Panc1 (cell line): ENCODE results near the gene ST3GAL6. TPM values are rescaled to one million over a fixed set of nuclear protein-coding genes. Genes with fewer than 3 reads are reported as not detected.

Source experiments
- ATAC-seq: fragments of 200-7000 bp; cut with Tn5 transposase; 2 replicates; pipeline ENCODE4 v1.9.1; 2020; ENCODE audit warnings: mild to moderate bottlenecking, moderate library complexity
- BruUV-seq: library from RNA; stranded (reverse); fragments of 400-500 nt; replicated peaks from 2 replicates; lab custom pipeline; 2021; lab: Mats Ljungman, UMichigan
- CTCF ChIA-PET: fragments of 300-600 bp; sonication (Branson Sonifier 250); formaldehyde crosslinking; loops from one replicate; lab custom pipeline; 2022; ENCODE audit warnings: antibody characterized with exemption; lab: Charles Lee
- POLR2A ChIA-PET: fragments of 300-600 bp; sonication (Branson Sonifier 250); formaldehyde crosslinking; loops from one replicate; lab custom pipeline; 2022; ENCODE audit warnings: antibody characterized with exemption; lab: Charles Lee
- DNase-seq: peaks from one replicate; pipeline ENCODE4 v3.0.0-alpha.2; 2010; ENCODE audit warnings: low read depth, low spot score
- H3K27ac ChIP-seq: 2 replicates; pipeline ENCODE4 v1.5.1; 2011; ENCODE audit warnings: mild to moderate bottlenecking, low read length, inconsistent platforms
- H3K27me3 ChIP-seq: fragments of 200-500 bp; sonication (Bioruptor generic); 2 replicates; pipeline ENCODE4 v1.6.0; 2014; ENCODE audit warnings: low read length, inconsistent platforms; ENCODE audit not compliant: control insufficient read depth, insufficient read depth
- H3K36me3 ChIP-seq: fragments of 200-500 bp; sonication (Bioruptor generic); 2 replicates; pipeline ENCODE4 v1.5.1; 2014; ENCODE audit warnings: inconsistent platforms, mild to moderate bottlenecking, low read length, moderate library complexity; ENCODE audit not compliant: control insufficient read depth, insufficient read depth
- H3K4me1 ChIP-seq: 2 replicates; pipeline ENCODE4 v1.5.1; 2011; ENCODE audit warnings: inconsistent platforms, mild to moderate bottlenecking, low read length, moderate library complexity; ENCODE audit not compliant: control insufficient read depth, insufficient read depth
- H3K4me3 ChIP-seq, 2 experiments: 2 replicates each; pipeline ENCODE4 v1.5.1; 2011 to 2012; ENCODE audit warnings: low read depth in 2 of 2, low read length in 2 of 2, mild to moderate bottlenecking in 2 of 2, inconsistent platforms in 1 of 2, moderate library complexity in 1 of 2
- H3K9me3 ChIP-seq: fragments of 200-500 bp; sonication (Bioruptor generic); 2 replicates; pipeline ENCODE4 v1.5.1; 2014; ENCODE audit warnings: low read depth, mild to moderate bottlenecking, inconsistent platforms, low read length, moderate library complexity; ENCODE audit not compliant: control insufficient read depth, insufficient read depth
- POLR2AphosphoS5 ChIP-seq: IDR thresholded peaks from 2 replicates; pipeline ENCODE4 v1.6.1; 2012; ENCODE audit warnings: mild to moderate bottlenecking, low read depth, low read length, moderate library complexity
- SIN3A ChIP-seq: IDR thresholded peaks from 2 replicates; pipeline ENCODE4 v1.6.1; 2012; ENCODE audit warnings: low read depth, mild to moderate bottlenecking, low read length, moderate library complexity, borderline replicate concordance; ENCODE audit not compliant: insufficient read depth
- TCF7L2 ChIP-seq: IDR thresholded peaks from 2 replicates; pipeline ENCODE4 v1.6.1; 2011; ENCODE audit warnings: mild to moderate bottlenecking, low read depth, low read length, inconsistent platforms
- in situ Hi-C: cut with HindIII; loops from 2 replicates; pipeline ENCODE4 v1.10.0; 2016; ENCODE audit warnings: low sequenced_read_pairs, low pct_unique_long_range_greater_than_20kb
- intact Hi-C: fragments of 100-400 bp; cut with micrococcal nuclease; formaldehyde crosslinking; loops from one replicate; pipeline ENCODE4 v1.10.0; 2022; ENCODE audit not compliant: unreplicated experiment
- total RNA-seq: library from RNA; stranded (reverse); gene quantifications from one replicate; pipeline ENCODE4 v1.2.1, GENCODE V29; 2021; ENCODE audit not compliant: unreplicated experiment
- TF ChIP-seq, protein P1 (sequence below): fragments of 450-650 bp; IDR thresholded peaks from 2 replicates; pipeline ENCODE4 v1.5.1; 2017; ENCODE audit warnings: mild to moderate bottlenecking
- TF ChIP-seq, protein P2 (sequence below), 2 experiments: IDR thresholded peaks; 2 replicates each; pipeline ENCODE4 v1.6.1; 2011 to 2012; ENCODE audit warnings: low read depth in 2 of 2, control low read depth in 1 of 2, low read length in 1 of 2, mild to moderate bottlenecking in 1 of 2, moderate library complexity in 1 of 2; ENCODE audit not compliant: insufficient read depth in 1 of 2

ST3GAL6 gene
- total RNA-seq, 1 experiment from 2014 or later, result 0.15 TPM

DNA sequence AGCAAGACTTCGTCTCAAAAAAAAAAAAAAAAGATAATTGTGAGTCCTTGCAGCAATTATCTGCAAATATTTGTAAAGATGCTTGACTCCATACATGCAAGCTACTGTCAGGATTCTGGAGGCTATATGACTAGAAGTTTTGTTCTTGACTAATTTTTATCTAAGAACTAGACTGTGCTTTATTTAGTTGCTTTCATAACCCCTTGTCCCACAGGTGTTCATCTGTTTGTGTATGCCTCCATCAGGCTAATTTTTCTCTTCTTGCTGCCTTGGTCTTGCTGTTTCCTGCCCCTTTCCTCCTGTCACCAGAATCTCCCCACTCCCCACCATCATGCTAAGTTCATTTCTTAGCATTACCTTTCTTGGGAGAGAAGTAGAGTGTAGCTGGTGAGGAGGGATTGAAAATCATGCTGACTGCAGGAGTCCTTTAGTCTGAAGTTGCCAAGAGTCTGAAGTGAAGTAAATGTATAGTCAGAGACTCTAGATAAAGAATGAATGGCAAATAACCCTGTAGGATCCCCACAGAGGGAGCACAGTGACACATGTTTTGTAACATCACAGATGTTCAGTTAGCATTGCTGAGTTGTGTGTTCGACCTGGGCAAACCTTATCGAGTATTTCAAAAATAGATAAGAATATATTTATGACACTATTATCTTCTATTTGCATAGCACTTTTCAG, 12.5 kb downstream of the ST3GAL6 start:
- intact Hi-C loops, result no loop called here
- Histone ChIP-seq H3K9me3 (no peaks in the 10 kb centered on the region), H3K27ac (no peak overlapping the region), H3K27me3 (peaks cover 2% of the 10 kb centered on the region; the same call in 1 of the 2 replicates), H3K36me3 (no peaks in the 10 kb centered on the region), H3K4me1 (no peaks in the 10 kb centered on the region), H3K4me3 (no peak overlapping the region)
- no peak for TF ChIP-seq TCF7L2
- TF ChIP-seq, protein P1, sequence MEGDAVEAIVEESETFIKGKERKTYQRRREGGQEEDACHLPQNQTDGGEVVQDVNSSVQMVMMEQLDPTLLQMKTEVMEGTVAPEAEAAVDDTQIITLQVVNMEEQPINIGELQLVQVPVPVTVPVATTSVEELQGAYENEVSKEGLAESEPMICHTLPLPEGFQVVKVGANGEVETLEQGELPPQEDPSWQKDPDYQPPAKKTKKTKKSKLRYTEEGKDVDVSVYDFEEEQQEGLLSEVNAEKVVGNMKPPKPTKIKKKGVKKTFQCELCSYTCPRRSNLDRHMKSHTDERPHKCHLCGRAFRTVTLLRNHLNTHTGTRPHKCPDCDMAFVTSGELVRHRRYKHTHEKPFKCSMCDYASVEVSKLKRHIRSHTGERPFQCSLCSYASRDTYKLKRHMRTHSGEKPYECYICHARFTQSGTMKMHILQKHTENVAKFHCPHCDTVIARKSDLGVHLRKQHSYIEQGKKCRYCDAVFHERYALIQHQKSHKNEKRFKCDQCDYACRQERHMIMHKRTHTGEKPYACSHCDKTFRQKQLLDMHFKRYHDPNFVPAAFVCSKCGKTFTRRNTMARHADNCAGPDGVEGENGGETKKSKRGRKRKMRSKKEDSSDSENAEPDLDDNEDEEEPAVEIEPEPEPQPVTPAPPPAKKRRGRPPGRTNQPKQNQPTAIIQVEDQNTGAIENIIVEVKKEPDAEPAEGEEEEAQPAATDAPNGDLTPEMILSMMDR, result no peak
- no peak for ATAC-seq
- in situ Hi-C loops, result no loop called here
- ChIA-PET POLR2A (no interaction called here), CTCF (no interaction called here)
- no peak for DNase-seq
- no TSS peak for BruUV-seq

DNA sequence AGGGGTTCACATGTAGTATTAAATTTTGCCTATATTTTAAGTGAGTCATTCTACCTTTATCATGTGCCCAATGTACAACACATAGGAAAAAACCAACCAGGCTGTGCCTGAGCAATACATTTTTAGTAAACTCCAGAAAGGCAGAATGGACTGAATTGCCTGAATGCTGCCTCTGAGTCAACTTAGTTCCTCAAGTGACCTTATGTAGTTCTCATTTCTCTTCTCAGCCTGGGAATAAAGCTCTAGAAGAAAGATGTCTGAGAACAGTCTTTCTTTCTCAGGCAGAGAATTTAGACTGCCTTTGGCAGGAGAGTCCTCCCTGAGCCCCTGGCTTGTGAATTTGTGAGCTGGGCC, 13.0 kb downstream of the ST3GAL6 start:
- Histone ChIP-seq H3K4me1 (no peaks in the 10 kb centered on the region), H3K27me3 (peaks cover 2% of the 10 kb centered on the region; the same call in 1 of the 2 replicates), H3K4me3 (no peak overlapping the region), H3K36me3 (no peaks in the 10 kb centered on the region), H3K9me3 (no peaks in the 10 kb centered on the region), H3K27ac (no peak overlapping the region)
- intact Hi-C loops, result no loop called here
- CTCF ChIA-PET, result no interaction called here
- BruUV-seq, result no TSS peak
- TF ChIP-seq, protein P2, sequence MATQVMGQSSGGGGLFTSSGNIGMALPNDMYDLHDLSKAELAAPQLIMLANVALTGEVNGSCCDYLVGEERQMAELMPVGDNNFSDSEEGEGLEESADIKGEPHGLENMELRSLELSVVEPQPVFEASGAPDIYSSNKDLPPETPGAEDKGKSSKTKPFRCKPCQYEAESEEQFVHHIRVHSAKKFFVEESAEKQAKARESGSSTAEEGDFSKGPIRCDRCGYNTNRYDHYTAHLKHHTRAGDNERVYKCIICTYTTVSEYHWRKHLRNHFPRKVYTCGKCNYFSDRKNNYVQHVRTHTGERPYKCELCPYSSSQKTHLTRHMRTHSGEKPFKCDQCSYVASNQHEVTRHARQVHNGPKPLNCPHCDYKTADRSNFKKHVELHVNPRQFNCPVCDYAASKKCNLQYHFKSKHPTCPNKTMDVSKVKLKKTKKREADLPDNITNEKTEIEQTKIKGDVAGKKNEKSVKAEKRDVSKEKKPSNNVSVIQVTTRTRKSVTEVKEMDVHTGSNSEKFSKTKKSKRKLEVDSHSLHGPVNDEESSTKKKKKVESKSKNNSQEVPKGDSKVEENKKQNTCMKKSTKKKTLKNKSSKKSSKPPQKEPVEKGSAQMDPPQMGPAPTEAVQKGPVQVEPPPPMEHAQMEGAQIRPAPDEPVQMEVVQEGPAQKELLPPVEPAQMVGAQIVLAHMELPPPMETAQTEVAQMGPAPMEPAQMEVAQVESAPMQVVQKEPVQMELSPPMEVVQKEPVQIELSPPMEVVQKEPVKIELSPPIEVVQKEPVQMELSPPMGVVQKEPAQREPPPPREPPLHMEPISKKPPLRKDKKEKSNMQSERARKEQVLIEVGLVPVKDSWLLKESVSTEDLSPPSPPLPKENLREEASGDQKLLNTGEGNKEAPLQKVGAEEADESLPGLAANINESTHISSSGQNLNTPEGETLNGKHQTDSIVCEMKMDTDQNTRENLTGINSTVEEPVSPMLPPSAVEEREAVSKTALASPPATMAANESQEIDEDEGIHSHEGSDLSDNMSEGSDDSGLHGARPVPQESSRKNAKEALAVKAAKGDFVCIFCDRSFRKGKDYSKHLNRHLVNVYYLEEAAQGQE (IDR thresholded peaks at IDR 0.05; ENCODE audit: insufficient read depth in 1 of 2, low read depth in 2 of 2, low read length in 1 of 2), result no peak
- DNase-seq (no peak), ATAC-seq (no peak)
- POLR2A ChIA-PET, result no interaction called here
- in situ Hi-C loops, result no loop called here

DNA sequence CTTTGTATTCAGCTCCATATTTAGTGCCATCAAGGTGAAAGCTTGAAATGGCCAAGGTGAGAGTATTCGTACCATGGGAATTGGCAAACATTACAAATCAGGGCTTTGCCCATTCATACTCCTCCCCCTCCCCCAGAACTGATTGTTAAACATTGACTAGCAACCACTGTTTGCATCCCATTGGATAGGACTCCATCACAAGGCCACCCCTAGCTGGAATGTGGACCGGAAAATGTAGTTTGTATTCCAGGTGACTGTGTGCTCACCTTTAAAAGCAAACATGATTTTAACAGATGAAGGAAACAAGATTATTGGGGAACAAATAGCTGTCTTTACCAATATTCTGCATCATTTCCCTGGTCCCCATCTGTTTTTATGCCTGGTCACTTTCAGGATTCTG, 14.1 kb downstream of the ST3GAL6 start:
- Histone ChIP-seq H3K27ac (no peak overlapping the region), H3K4me1 (no peaks in the 10 kb centered on the region), H3K27me3 (peaks cover 2% of the 10 kb centered on the region; the same call in 1 of the 2 replicates), H3K4me3 (no peak overlapping the region), H3K9me3 (no peaks in the 10 kb centered on the region), H3K36me3 (no peaks in the 10 kb centered on the region)
- DNase-seq, result no peak
- TF ChIP-seq, protein P2 (IDR thresholded peaks at IDR 0.05; ENCODE audit: insufficient read depth in 1 of 2, low read depth in 2 of 2, low read length in 1 of 2), result no peak
- TF ChIP-seq SIN3A, result no peak
- no peak for TF ChIP-seq TCF7L2
- no peak for TF ChIP-seq POLR2AphosphoS5
- TF ChIP-seq, protein P1, result no peak
- ATAC-seq, result no peak
- in situ Hi-C loops, result no loop called here
- ChIA-PET POLR2A (interaction anchor here (0.6 kb wide), 1 partner anchor 325 kb away, joined by 7 read pairs; no protein-coding TSS in a partner anchor), CTCF (no interaction called here)
- no TSS peak for BruUV-seq
- intact Hi-C loops, result no loop called here
